NK-92 (cell line): Measurements from ENCODE around the gene DGKG.

ENCODE experiments used
- DNase-seq: peaks from one replicate; lab custom pipeline; 2025; ENCODE audit not compliant: unreplicated experiment; lab: John Stamatoyannopoulos, UW

The DGKG gene

DNA sequence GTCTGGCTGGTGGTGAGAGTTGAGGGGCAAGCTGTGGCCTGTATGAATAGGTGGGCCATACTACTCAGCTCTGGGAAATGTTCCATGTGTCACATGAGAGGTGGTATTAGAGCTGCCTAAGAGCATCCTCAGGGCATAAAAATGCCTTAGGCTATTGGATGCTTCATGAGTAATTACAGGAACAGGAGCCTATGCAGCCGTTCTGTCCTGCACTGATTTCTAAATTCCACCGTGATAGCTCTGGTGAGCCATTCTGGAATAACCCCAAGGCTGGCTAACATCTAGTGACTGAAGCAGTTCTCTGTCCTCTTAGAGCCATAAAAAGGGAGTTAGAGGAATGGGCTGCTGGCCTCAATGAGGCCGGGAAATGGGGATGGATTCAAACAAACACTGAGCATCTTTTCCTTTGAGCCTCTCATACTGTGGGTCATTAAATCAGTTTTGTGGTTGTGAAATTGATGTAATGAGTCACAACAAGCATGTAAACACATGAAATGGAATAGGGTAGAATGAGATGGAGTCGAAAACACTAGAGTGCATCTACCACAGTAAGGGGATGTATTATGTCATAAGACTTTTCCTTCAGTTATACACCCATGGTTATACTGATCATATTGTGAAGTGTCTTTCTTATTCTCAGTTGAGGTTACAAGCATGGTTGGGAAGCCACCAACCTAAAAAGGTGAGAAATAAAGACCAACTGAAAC is 41.0 kb downstream of the DGKG start:
- no peak for DNase-seq

DNA sequence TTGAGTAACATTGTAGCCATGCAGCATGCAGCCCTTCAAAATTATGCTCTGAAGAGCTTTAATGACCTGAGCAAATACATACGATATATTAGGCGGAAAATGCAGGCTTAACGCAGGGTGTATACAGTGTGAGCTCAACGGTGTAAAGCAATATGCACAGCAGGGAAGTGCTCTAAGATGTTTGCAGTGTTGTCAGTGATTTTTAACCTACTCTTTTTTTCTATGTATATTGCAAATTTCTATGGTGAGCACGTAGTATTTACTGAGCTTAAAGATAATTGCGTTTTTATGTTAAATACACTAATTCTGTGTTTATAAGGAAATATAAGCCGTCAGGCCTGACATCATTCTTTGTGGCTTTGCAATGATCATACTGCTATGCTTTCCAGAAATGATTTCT is 42.1 kb downstream of the DGKG start:
- DNase-seq = no peak

DNA sequence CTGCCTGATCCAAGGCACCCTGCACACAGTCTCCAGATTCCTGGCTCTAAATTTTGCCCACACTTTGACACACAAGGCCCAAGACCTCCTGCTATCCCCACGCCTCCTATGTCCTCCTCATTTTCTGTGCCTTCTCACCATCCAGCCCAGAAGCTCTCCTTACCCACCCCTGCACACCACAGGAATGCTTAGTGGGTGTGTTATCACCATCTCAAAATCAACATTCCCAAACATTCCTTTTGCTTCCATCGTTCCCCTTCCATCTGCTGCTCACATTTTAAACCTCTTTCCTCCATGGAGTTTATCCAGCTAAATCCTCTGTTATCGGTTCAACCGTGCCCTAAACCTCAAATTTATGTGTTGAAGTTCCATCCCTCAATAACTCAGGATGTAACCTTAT is 43.9 kb downstream of the DGKG start:
- no peak for DNase-seq

DNA sequence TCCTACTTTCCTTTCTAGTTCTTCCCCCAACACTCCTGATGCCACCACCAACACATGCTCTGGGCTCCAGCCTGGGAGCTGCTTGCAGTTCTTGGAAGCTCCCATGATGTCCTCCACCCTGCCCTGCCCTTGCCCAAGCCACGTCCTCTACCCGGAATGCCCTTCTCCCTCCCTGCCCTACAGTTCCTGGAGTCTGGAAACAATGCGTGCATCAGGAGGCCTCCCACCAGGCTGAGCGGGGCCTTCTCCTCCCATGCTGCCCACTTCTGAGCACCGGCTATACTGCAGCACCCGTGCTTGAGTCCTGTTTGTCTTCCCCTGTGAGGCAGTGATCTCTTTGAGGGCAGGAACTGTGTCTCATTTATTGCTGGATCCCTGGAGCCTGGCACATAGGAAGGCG is 44.6 kb downstream of the DGKG start:
- DNase-seq = no peak

DNA sequence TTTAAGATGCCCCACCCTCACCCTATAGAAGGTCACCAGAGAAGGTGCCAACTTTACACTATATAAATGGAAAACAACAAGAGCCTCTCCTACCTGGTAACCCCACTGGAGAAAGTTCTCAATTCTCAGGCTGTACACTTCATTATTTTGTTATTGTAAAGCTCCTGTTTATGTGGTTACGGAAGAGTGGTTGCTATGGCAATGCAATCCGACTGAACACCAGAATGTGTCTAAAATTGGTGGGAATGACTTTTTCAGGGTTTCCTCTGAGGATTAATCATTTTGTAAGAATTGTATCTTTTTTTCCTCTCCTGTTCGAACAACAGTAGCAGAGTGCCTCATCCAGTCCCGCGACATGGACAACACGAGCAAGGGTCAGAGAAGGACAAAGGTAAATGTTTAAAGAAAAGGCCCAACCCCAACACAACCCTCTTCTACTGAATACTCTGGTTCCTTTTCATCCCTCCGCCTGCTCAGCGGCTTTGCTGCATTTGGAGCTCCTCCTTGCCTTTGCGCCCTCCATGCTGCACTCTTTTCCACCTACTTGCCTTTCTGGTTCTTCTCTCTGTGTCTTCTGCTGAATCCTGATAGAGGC is 45.3 kb downstream of the DGKG start:
- no peak for DNase-seq

DNA sequence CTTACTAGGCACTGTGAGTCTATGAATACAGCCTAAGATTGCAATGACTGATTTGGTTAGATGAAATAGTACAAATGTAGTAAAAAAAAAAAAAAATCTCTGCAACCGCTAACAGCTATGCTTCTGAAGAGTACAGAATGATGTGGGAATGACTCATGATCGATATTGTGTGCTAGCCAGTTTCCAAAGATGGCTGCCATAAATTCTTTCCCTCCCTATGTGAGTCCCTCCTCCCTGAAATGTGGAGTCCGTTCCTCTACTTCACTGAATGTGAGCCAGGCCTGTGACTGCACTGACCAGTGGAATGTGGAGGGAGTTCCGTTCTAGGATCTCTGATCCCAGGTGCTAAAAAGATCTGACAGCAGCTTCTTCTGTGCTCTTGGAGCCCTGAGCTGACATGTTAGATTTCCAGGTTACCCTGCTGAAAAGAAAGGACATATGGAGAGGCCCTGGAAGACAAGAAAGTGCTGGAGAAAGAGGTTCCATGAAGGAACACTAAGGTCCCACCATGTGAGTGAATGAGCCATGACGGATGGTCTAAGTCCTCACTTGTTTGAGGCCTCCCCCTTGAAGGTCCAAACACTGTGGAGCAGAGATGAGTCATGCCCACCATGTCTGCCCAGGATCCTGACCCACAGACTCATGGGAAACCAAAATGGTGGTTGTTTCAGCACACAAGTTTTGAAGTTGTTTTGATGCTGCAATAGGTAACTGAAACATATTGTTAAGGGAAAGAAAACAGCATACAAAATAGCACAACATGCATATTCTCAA is 46.3 kb downstream of the DGKG start:
- no peak for DNase-seq

DNA sequence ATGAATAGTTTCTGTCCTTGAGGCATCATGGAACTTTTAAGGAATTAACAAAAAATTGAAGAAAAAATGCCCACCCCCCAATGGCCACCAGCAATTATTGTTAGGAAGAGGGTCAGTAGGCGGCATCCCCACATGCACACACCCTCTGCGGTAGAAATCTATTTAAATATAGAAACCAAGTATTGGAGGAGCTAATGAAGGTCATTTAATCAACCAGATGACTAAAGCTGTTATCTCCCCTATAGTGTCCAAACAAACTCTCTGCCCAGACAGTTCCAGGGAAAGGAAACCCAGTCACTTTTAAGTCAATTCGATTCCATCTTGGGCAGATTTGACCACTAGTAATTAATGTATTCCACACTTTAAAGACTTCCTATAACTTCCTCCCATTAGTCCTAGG is 47.1 kb downstream of the DGKG start:
- DNase-seq = no peak

DNA sequence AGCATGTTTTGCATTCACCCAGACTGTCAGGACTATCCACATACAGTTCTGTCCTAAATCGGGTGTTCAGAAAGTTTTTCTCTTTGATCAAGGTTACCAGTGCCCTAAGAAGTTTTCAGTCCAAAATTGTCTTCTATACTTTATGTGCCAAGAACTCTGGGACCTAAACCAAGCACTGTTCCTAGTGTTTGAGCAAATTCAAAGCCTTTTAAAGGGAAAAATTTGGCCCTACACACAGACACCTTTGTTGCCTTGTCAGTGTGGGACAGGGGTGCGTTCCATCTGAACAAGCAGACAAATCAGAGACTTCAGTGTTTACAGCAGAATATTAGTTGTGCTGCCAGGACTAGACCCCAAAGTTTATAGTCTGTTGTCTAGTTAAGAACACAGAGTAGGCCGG is 50.6 kb downstream of the DGKG start:
- no peak for DNase-seq

DNA sequence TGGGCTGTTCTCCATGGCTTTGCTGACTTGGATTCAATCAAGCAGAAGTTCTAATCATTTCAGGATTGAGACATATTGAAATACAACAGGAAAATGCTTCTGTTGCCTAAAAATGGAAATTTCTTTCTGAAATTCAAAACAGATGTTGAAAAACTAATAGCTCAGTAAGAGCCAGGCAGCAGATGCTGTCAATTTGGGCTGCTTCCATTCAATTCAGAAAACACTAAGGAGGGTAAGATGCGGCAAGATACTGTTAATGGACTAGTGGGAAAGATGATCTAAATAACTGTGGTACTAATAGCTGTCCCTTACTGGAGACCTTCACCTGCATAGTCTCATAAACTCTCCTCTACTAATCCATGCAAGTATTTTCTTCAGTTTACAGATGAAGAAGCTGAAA is 53.5 kb downstream of the DGKG start:
- no peak for DNase-seq

DNA sequence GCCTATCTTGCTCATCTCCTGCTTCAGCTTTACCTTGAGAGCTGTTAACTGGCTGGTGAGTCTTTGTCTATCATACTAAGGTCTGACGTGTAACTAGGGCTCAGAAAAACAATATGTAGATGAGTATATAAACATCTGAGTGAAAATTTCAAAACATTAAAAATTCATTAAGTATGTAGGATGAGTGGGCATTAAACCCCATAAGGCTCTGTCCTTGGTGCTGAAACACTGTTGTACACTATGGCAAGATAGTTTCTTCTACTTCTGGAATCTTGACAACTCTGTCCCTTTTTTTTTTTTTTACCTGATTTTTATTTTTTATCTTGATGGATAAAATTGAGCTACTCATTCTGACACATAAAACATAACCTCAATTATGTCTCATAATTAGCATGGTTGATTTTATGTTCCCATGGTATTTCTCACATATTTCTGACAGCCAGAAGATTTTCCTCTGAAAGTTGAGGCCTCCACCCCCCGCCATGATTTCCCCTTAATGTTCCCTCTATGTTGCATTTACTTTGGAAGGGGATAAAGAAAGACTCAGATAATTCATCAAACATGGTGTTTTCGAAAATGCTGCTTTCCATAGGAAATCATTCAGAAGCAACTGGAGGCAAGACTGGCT is 54.3 kb downstream of the DGKG start:
- no peak for DNase-seq

DNA sequence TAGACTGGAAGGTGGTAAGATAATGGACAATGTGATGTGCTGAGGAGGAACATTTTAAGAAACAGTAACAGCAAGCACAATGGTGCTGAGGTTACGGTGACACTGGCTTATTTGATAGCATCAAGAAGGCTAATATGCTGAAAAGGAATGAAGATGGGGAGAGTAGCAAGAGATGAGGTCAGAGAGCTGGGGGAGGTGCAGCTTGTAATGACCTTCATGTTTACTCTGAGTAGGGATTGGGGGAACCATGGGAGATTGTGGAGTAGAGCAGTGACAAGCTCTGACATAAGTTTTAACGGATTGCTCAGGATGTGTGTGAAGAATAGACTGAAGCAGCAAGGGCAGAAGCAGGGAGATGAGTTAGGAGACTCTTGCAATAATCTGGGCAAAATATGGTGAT is 56.7 kb downstream of the DGKG start:
- no peak for DNase-seq

DNA sequence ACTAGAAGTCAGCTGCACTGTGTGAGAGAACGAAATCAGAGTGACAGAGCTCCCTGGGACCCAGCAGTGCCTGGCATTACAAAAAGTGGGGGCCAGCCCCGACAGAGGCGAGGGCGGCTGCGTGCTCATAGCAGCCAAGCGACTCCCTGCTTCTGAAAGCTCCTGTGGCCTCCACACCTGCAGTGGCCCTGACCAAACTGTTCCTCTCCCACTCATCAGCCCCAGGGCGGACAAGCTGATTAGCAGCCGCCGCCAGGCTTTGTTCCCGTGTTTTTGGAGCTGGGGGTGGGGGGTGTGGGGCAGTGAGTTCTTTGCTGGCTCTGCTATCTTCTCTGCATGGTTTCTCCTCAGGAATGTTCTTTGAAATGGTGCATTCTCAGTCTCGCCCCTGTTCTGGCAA is 58.1 kb downstream of the DGKG start:
- no peak for DNase-seq

DNA sequence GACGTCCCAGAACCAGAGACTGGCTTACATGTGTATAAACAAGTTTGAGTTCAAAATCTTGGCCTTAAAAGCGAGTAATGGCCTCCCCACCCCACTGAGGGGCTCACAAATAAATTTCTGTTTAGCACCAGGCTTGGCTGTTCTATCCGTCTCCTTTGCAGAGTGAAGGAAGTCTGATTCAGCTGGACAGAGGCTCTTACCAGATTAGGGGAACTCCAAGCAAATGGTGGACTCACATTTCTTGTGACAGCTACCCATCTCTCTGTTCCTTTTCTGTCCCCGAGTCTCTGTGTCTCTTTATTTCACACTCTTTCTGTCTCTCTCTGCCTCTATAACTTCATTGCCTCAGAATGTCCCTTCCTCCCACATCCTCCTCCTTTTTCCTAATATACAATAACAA is 62.7 kb downstream of the DGKG start:
- no peak for DNase-seq

DNA sequence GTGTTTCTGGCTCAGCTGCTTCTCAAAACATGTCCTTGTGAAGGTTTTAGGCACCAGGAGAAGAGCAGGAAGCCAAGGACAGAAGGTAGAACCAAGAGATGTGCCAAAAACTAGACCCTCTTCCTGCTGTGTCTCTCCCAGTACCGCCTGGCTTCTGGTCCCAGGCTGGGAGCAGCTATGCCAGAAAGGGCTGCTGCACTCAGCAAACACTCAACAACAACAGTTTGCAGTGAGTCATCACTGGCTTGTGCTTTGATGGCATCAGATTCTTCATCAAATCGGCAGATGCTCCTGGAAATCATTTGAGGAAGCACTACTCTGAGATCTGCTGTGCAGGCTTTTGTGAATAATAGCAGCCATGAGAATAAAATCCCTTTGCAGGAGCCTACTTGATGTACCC is 63.2 kb downstream of the DGKG start:
- no peak for DNase-seq

DNA sequence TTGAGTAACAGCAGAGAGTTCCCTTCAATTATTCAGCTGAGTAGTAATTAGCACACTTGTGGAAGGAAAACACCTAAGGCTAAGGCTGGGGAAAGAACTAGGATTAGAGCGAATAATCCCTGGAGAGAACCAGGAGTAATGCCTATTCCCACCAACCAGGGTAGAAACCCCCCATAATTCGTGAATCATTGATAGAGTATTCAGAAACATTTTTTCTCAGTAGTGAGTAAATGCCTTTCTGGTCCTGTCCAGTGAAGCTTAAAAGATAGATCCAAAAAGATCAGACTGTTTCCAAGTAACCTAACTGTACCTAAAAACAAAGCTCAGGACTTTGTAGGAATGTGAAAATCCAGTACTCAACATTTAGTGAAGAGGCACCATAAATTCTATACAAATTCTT is 71.2 kb downstream of the DGKG start:
- no peak for DNase-seq

DNA sequence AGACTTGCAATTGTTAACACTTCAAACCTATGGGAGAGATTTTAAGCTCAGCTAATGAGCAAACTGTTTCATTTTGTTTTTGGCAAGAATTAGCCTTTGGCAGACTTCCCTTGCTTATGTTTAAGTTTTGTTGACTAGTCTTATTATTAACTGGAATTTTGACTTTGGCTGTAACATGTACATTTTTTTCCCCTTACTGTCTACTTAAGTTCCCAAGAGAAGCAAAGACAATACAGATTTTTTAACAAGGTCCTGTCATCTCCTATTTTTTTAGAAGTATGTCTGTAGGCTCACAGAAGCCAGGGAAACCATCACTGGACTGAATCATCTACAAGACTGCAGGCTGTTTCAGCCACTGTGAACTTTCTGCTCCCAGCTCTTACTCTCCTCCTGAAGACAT is 74.3 kb downstream of the DGKG start:
- DNase-seq = no peak

DNA sequence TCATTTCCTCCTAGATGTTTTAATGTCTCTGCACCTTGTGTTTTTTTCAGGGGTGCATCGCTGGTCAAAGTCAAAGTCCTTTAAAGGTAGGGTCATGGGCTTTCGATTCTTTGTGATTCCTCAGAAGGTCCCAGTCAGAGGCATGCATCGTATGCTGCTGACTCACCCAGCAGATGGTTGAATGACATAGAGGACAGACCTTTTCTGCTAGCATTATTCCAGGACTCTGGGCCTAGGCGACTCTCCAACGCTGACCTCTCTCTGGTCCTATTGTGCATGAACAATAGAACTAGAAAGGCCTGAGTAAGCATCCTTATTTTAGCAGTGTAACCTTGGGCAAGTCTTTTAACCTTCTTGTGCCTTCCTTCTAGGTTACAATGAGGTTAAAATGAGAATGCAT is 75.9 kb downstream of the DGKG start:
- no peak for DNase-seq

DNA sequence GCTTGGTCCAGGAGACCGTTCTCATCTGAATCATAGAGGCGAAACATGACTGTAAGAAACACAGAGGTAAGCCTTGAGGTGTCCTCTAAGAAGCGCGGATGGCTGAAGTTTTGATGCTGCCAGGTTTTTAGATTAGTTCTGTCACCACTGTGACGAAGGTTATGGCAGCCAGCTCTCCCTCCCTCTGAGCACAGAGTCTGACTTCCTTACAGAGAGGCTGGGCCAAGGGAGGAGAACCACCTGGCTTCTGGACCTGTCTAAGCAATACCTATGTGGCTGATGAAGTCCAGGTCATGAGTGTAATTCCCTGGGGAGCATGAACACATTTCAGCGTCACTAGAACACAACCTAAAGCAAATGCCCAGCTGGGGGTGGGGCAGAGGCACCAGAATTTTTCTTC is 77.4 kb downstream of the DGKG start:
- no peak for DNase-seq

DNA sequence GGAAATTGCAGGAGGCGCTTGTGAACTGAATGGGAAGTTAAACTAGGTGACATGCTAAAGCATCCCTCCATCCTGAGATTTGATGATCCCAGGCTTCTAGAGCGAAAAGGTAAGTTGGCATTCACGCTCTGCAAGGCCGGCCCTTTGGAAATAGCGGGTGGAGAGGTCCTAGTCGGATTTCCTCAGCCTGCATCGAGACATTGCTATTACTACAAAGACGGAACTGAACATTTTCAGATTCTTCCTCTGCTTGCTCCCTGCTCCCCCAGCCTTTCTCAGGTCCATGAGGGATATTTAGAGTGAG is 77.7 kb downstream of the DGKG start:
- DNase-seq = no peak

DNA sequence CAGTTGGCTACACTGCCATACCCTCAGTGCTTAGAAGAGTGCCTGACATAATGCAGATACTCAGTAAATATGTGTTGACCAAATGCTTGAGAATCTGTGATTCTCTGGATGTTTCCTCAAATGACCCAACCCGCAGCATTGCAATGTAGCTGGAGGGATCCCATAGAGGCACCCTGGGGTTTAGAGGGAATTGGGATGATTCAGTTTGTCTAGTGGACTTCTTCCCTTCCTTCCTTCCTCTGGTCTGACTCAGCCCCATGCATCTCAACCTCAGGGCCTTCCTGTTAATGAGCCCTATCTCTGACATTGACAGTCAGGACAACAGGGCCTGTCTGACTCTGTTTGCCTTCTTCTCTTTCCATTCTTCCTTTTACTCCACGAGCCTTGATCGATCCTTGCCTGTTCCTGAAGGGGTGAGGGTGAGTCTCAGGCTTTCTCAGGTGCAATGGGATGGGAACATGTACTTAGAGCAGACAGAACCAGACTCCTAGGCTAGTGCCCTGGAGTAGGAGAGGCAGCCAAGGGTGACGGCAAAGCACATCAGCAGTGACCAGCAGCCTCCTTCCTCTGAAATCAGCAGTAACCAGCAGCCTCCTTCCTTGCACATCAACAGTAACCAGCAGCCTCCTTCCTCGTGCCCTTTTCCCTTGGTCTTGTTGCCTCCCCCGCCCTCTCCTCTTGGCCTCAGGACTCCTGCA is 78.2 kb downstream of the DGKG start:
- DNase-seq = no peak

DNA sequence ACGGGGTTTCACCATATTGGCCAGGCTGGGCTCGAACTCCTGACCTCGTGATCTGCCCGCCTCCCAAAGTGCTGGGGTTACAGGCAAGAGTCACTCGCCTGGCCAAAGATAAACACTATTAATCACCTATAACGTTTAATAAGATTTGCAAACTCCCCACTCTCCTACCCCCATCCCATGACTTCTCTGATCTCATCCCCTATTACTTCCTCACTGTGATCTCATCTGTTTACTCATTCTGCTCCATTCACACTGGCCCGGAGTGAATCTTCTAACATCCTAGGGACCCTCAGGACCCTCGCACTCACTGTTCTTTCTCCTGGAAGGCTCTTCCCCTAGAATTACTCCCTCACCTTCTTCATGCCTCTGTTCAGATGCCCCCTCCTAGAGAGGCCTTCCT is 78.9 kb downstream of the DGKG start:
- DNase-seq = no peak

DNA sequence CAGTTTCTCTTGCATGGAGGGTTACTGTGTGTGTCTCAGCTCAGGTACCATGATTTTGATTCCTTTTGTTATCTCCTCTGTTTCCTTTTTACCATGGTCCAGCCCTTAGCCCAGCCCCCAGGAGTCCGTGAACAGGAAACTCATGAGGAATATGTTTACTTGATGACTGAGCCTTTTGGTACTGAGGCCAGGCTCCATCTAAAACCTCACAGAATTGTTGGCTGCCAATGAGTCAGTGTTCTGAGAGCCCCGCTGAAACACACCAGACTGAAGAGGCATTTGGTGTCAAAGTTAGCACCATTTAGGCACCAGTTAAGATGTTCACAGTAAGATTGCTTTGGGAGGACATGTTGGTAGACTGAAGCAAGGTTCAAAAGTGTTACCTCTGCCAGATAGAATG is 80.9 kb downstream of the DGKG start:
- no peak for DNase-seq
